HFF-Myc (cell line): ENCODE results near the gene CASP14.
"Not testable (repeated sequence)": the region's sequence is repeated elsewhere in the genome, so short reads cannot be mapped to it uniquely, and the experiment has no call there.

Source experiments
- DNase-seq: peaks from one replicate; pipeline ENCODE4 v3.0.0-alpha.2; 2011; ENCODE audit warnings: low read depth; ENCODE audit errors: extremely low read depth
- H3K4me3 ChIP-seq: replicated peaks from 2 replicates; pipeline ENCODE4 v1.5.1; 2011; ENCODE audit warnings: low read depth, mild to moderate bottlenecking, control low read depth, low read length
- CTCF ChIP-seq: IDR thresholded peaks from 2 replicates; pipeline ENCODE4 v1.5.1; 2012; ENCODE audit warnings: mild to moderate bottlenecking, low read depth, low read length, control low read depth; ENCODE audit errors: missing control alignments

CASP14 gene

GRCh38 chr19:15050639-15051038 lies 1.4 kb downstream of the CASP14 start:
- H3K4me3 ChIP-seq = no peak overlapping the region
- DNase-seq = no peak
- TF ChIP-seq CTCF = no peak

- no peak overlapping the region for H3K4me3 ChIP-seq
- no peak for TF ChIP-seq CTCF
- no peak for DNase-seq
These were observed 12.8 kb downstream of the CASP14 start for GRCh38 chr19:15062036-15062435.

DNA sequence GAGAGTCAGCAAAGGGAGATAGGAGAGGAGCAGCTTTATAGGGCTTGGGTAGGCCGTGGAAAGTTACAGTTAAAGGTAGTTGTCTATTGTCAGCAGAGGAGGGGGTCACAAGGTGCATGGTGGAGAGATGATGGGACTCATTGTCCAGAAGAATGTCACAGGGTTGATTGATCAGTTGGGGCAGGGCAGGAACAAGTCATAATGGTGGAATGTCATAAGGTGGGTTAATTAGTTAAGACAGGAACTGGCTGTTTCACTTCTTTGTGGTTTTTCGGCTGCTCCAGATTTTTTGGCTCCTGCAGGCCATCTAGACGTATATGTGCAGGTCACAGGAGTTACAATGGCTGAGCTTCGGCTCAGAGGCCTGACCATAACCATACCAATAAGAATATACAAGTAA lies 21.1 kb downstream of the CASP14 start:
- not testable (repeated sequence) for H3K4me3 ChIP-seq

GRCh38 chr19:15072930-15073647 lies 23.8 kb downstream of the CASP14 start:
- no peak for TF ChIP-seq CTCF
- no peak for DNase-seq
- no peak overlapping the region for H3K4me3 ChIP-seq

More for the DNA sequence above, 21.1 kb downstream of the CASP14 start:
- not testable (repeated sequence) for DNase-seq

DNA sequence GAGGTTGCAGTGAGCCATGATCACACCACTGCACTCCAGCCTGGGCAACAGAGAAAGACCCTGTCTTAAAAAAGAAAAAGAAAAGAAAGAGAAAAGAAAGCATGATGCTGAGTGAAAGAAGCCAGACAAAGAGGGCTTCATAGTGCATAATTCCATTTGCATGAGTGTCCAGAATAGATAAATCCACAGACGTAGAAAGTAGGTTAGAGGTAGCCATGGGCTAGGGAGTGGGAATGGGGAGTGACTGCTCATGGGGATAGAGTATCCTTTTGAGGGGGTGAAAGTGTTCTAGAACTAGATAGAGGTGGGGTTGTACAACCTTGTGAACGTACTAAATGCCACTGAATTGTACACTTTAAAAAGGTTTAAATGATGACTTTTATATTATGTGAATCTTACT lies 25.1 kb downstream of the CASP14 start:
- no peak overlapping the region for H3K4me3 ChIP-seq
- no peak for TF ChIP-seq CTCF
- no peak for DNase-seq

DNA sequence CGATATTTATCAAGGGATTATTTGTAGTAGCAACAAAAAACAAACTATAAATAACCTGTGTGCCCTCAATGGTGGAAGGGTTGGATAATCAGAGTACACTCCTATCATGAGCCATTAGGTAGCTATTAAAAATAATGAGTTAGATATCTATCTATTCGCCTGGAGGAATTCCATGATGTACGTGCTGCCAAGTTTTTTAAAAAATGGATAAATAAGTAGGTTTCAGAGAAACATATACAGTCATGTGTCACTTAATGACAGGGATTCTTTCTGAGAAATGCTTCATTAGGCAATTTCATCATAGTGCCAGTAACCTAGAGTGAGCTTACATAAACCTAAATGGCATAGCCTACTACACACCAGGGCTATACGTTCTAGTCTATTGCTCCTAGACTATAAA lies 26.5 kb downstream of the CASP14 start:
- H3K4me3 ChIP-seq = no peak overlapping the region
- no peak for TF ChIP-seq CTCF
- no peak for DNase-seq

GRCh38 chr19:15080002-15080401 lies 30.7 kb downstream of the CASP14 start:
- H3K4me3 ChIP-seq, DNase-seq: not testable (repeated sequence)

- H3K4me3 ChIP-seq = no peak within 1 kb of the TSS
- DNase-seq = no peak
- no peak for TF ChIP-seq CTCF
These were observed 32.6 kb downstream of the CASP14 start, which contains the start of gene OR1I1 for GRCh38 chr19:15081911-15082310. Gene OR1I1 (plus strand): TSS chr19:15082211. CDS start chr19:15087066, 4,855 bp downstream.
